LHCN-M2 (cell line): ENCODE data around the gene NEIL1. TPM values are rescaled to one million over a fixed set of nuclear protein-coding genes. Genes with fewer than 3 reads are reported as not detected.
"Not testable (repeated sequence)": the region's sequence is repeated elsewhere in the genome, so short reads cannot be mapped to it uniquely, and the experiment has no call there.

Experiments used
- DNase-seq: peaks from one replicate; pipeline ENCODE4 v3.0.0-alpha.2; 2012; ENCODE audit warnings: low read depth
- total RNA-seq: library from RNA; depleted of rRNA; stranded (reverse); fragments of >200 nt; gene quantifications from 2 replicates; pipeline ENCODE4 v1.2.3, GENCODE V29; 2014

NEIL1 gene
- total RNA-seq, 1 experiment from 2014 or later = 3.0 TPM

DNA sequence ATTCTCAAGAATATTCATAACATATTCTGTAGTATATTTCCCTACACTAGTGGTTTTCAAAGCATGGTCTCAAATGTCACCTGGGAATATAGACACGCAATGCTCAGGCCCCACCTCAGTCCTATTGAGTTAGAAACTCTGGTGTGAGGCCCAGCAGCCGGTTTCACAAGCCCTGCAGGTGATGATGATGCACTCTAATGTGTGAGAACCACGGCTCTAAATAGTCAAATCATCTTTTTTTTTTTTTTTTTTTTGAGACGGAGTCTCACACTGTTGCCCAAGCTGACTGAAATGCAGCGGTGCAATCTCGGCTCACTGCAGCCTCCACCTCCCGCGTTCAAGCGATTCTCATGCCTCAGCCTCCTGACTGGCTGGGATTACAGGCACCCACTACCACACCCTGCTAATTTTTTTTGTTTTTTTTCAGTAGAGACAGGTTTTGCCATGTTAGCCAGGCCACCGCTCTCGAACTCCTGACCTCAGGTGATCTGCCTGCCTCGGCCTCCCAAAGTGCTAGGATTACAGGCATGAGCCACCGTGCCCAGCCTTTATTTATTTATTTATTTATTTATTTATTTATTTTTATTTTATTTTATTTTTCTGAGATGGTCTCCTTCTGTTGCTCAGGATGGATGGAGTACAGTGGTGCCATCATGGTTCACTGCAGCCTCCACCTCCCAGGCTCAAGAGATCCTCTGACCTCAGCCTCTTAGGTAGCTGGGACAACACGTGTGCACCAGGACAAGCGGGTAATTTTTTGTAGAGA, 13.0 kb upstream of the NEIL1 start:
- DNase-seq = not testable (repeated sequence)

DNA sequence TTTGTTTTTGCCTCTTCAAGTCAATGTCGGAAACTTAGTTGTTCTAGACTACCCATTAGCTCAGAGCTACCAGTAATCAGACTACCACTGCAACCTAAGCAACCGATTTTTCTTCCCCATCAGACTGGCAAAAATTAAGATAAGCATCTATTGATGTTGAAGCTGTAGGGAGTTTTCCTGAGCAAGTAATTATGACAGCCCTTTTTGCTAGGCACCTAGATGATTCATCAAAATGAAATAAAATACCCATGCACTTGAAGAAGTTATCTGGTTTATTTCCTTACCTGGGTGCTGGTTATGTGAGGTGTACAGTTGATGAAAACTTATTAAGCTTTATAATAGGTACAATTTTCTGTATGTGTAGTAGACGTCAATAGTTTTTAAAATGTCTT, 11.5 kb upstream of the NEIL1 start:
- no peak for DNase-seq

GRCh38 chr15:75335705-75336355, 11.0 kb upstream of the NEIL1 start, which contains the start of gene COMMD4:
Gene COMMD4 (plus strand): TSS chr15:75336063. CDS start chr15:75336090, 27 bp downstream.
- DNase-seq = peak; percentile 96

GRCh38 chr15:75338661-75339240, 8.1 kb upstream of the NEIL1 start:
- DNase-seq = no peak

DNA sequence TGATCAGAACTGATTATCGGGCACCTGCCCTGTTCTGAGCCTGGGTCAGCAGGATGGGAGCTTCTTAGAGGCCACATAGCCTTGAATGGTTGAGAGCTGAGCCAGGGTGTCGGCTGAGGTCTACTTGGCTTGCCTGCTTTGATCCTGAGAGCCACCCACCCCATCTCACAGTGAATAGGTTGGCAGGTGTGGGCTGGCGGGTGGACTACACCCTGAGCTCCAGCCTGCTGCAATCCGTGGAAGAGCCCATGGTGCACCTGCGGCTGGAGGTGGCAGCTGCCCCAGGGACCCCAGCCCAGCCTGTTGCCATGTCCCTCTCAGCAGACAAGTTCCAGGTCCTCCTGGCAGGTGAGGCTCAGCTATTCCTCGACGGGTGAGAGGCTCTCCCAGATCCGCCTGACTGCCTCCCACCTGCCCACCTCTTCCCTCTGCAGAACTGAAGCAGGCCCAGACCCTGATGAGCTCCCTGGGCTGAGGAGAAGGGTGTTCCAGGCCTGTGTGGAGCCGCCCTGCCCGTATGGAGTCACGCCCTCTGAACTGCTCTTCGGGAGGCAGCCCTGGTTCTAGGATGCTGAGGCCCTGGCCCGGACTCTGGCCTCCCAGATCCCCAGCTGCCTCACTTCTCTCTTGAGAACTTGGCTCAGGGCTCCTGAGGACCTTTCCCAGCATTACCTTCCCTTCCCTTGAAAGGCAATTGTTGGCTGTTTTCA, 7.2 kb upstream of the NEIL1 start:
- DNase-seq = no peak

DNA sequence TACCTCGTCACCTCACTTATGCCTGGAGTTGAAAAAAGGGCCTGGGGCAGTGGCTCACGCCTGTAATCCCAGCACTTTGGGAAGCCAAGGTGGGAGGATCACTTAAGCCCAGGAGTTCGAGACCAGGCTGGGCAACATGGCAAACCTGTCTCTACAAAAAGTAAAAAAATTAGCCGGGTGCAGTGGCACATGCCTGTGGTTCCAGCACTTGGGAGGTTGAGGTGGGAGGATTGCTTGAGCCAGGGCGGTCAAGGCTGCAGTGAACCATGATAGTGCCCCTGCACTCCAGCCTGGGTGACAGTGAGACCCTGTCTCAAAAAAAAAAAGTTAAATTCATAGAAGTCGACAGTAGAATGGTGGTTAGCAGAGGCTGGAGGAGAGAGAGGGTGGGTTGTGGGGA, 4.6 kb upstream of the NEIL1 start:
- no peak for DNase-seq

- not testable (repeated sequence) for DNase-seq
Measured at GRCh38 chr15:75343953-75344352, 2.9 kb upstream of the NEIL1 start.

DNA sequence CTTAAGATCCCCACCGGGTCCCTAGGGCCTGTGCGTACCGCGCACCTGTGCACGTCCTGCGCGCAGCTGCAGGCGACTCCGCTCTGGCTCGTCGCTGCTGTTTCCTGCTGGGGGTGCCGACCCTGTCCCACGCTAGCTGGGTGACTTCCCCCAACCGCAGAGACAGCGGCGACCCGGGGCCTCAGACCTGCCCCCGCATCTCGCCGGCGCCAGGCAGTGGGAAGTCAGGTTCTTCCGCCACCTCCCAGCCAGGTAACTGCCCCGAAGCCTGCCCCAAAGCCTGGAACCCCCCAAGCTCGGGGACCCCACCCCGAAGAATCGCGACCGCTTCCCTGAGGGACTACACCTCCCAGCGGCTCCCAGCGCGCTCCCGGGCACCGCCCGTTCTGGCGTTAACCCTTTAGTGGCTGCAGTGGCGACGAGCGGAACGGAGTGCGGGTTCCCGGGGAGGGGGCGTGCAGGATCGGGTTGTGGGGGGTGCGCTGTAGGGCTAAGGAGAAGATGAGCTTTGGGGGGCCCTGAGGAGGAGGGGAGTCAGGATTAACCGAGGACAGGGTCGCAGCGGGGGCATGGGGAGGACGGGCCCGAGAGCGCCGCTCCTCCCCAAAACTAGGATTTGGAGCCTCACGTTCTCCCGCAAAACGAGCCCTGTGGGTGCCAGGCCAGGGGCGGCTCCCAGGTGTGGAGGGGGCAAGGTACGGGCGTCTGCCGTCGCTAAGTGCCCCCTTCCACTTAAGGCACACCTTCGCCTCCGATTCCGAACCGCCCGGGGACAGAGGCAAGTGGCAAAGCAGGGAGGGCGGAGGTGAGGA, 589 bp downstream of the NEIL1 start:
- no peak for DNase-seq

DNA sequence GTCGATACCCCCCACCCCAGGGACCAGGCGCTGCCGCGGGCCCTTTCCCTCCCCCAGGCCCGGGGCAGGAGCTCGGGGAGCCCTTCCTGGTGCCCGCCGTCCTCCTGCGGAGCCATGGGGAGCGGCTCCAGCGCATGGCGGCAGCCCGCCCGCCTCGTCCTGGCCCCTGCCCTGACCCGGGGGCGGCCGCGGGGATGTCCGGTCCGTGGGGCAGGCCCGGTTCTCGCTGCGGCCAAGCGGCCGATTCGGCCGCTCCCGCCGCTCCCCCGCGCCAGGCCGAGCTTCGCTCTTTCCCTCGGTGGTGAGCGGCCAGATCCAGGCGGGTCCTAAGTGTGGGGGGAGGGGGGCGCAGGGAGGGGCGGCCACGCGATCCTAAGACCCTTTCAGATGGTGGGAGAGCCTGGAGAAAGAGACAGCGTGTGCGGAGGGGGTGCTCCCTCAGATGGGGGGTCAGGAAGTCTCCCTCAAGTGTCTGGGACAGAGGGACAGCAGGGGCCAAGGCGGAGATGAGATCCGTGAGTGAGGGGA, 1.3 kb downstream of the NEIL1 start:
- DNase-seq = no peak

GRCh38 chr15:75348562-75349350, 1.9 kb downstream of the NEIL1 start:
- DNase-seq = no peak

GRCh38 chr15:75349351-75349669, 2.5 kb downstream of the NEIL1 start:
- DNase-seq = not testable (repeated sequence)

- no peak for DNase-seq
Measured at GRCh38 chr15:75349851-75350588, 3.2 kb downstream of the NEIL1 start.

- no peak for DNase-seq
Measured at GRCh38 chr15:75350601-75351361, 3.9 kb downstream of the NEIL1 start.

DNA sequence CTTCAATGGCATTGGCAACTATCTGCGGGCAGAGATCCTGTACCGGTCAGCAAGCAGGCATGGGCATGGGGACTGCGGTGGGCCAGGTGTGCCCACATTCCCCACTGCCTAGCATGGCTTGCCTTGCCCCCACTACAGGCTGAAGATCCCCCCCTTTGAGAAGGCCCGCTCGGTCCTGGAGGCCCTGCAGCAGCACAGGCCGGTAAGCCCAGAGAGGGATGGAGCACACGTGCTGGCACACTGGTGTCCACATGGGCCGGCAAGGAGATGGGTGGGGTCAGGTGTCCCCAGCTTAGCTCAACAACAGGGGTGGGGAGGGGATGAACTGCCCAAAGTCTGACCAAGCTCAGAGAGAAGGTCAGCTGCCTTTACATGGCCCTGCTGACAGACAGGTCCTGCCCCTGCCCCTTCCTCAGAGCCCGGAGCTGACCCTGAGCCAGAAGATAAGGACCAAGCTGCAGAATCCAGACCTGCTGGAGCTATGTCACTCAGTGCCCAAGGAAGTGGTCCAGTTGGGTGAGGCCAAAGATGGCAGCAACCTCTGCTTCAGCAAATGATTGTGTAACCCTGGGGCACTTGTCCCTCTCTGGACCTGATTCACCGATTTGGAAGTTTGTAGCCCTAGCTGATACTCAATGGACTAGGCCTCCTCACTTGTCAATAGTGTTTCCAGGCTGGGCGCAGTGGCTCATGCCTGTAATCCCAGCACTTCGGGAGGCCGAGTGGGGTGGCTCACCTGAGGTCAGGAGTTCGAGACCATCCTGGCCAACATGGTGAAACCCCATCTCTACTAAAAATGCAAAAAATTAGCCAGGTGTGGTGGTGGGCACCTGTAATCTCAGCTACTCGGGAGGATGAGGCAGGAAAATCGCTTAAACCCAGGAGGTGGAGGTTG, 5.6 kb downstream of the NEIL1 start:
- no peak for DNase-seq

- DNase-seq = no peak
Measured at GRCh38 chr15:75353604-75354003, 6.8 kb downstream of the NEIL1 start.

DNA sequence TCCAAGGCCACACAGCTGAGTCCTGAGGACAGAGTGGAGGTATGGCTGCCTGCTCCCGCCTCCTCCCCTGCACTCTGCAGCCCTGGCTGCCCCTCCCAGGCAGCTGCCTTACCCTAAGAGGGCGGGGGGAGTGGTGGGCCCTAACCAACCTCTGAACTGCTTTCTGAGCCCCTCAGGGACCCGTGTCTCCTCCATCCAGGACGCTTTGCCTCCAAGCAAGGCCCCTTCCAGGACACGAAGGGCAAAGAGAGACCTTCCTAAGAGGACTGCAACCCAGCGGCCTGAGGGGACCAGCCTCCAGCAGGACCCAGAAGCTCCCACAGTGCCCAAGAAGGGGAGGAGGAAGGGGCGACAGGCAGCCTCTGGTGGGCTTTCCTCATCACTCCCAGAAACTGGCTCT, 7.6 kb downstream of the NEIL1 start:
- DNase-seq = no peak

GRCh38 chr15:75355369-75355768, 8.5 kb downstream of the NEIL1 start:
- no peak for DNase-seq

- DNase-seq = no peak
Measured at GRCh38 chr15:75356006-75356405, 9.2 kb downstream of the NEIL1 start.
